LNCaP clone FGC (cell line): ENCODE measurements around the gene MS4A5.

ENCODE experiments used
- DNase-seq: peaks from one replicate; pipeline ENCODE4 v3.0.0-alpha.2; 2011; ENCODE audit warnings: low read depth
- H3K4me3 ChIP-seq: 2 replicates; pipeline ENCODE4 v1.5.1; 2011; ENCODE audit warnings: mild to moderate bottlenecking, low read depth, low read length, control low read depth
- TF ChIP-seq, protein P1 (sequence below): IDR thresholded peaks from 2 replicates; pipeline ENCODE4 v1.5.1; 2012; ENCODE audit warnings: mild to moderate bottlenecking; ENCODE audit not compliant: control insufficient read depth, insufficient read depth; ENCODE audit errors: extremely low read depth

Gene MS4A5

DNA sequence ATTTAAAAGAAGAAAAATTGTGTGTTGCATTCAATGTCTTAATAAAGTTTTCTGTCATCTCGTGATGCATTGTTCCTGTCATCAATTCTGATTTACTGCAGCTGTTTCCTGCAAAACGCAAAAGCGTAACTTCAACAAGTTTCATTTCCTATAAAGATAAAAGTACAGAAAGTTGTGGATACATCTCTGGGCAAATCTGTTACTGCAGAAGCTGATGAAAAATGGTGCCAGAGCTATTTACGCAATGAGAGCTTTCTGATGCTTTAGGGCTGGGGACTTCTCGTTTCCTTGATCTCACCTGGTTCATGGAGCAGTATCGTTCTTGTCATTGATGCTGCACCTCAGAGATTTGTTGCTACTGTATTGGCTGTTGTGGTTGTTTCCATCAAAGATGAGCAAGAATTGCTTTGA is 47.7 kb downstream of the MS4A5 start:
- no peak overlapping the region for H3K4me3 ChIP-seq
- DNase-seq = no peak
- TF ChIP-seq, protein P1, sequence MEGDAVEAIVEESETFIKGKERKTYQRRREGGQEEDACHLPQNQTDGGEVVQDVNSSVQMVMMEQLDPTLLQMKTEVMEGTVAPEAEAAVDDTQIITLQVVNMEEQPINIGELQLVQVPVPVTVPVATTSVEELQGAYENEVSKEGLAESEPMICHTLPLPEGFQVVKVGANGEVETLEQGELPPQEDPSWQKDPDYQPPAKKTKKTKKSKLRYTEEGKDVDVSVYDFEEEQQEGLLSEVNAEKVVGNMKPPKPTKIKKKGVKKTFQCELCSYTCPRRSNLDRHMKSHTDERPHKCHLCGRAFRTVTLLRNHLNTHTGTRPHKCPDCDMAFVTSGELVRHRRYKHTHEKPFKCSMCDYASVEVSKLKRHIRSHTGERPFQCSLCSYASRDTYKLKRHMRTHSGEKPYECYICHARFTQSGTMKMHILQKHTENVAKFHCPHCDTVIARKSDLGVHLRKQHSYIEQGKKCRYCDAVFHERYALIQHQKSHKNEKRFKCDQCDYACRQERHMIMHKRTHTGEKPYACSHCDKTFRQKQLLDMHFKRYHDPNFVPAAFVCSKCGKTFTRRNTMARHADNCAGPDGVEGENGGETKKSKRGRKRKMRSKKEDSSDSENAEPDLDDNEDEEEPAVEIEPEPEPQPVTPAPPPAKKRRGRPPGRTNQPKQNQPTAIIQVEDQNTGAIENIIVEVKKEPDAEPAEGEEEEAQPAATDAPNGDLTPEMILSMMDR = no peak

DNA sequence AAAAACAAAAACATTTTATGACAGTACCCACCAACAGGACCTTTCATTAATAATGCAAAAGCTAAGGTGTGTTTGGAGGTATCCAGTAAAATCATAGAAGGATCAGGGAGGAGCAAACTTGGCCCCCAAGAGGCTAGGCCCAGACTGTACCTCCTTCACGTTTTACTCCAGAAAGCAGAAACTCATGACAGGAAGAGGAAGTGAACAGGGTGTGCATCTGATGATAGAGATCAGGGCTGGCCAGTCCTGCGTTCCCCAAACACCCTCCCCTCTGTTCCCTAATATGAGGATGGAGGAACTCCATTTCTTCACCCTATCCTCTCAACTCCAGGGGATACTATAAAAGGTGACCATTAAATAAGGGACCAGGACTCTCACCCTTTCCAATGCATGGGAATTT is 53.0 kb downstream of the MS4A5 start:
- TF ChIP-seq, protein P1 = no peak
- no peak for DNase-seq
- no peak overlapping the region for H3K4me3 ChIP-seq

DNA sequence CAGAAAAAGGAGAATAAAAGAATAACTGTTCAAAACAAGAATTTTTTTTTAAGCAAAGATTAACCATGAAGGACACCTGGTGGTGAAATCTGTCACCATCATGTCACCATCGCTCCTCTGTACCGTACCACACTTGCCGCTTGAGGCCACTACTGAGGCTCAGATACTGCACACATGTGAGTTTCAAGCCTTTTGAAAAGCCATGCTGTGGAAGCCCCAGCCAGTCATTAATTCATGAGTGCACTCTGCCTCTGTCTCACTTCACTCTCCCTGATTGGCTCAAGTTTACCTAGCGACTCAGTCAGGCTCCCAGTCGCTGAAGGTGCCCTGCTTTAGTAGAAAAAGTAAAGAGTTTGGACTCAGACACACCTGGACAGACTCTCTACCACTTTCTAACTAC is 56.6 kb downstream of the MS4A5 start:
- DNase-seq = peak; percentile 56
- TF ChIP-seq, protein P1 = peak; percentile 98
- no peak overlapping the region for H3K4me3 ChIP-seq

DNA sequence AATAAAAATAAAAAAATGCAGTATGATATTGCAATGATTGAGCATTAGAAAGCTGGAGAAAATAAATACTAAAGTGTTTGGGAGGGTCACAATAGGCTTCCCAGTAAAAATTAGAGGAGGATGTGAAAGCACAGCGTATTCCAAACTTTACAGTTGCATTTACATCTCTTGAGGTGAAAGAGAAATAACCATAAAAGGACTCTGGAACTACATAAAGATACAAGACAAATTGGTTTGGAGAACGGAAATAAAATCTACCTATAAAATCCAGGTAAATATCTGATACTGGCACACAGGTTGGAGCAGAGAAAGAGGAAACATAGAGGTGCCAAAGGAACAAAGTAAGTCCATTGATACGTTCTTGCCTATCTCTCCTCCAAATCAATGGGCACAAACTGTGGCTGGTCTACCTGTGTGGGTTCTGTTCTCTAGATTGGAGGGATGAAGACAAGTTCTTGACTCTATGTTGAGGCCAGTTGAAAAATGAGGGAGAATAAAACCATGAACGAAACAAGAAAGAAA is 63.2 kb downstream of the MS4A5 start, which contains the start of gene MS4A12:
TSS of gene MS4A12 (plus strand) at position 291 of the 522 bp plus-strand sequence. CDS start 4,541 bp downstream, outside the sequence.
- peak; percentile 26 for DNase-seq
- TF ChIP-seq, protein P1 = no peak
- H3K4me3 ChIP-seq = no peak within 1 kb of the TSS

DNA sequence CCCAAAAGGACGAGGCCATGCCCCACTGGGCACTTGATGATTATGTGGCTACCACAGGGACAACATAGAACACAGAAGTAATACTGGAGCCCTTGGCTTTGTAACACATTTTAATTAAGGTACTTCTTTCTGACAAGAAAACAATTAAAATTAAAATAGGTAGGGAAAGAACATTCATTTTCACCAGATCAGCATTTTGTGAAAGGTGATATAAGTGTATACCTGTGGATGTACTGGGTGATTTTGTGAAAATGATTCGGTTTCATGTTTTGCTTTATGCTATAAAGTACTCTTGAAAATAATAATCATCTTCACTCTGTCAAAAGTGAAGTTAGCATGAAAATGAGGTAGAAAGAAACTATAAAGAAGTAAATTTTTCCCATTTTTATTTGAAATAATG is 64.1 kb downstream of the MS4A5 start:
- DNase-seq = no peak
- TF ChIP-seq, protein P1 = no peak
- no peak overlapping the region for H3K4me3 ChIP-seq
